A549 (cell line): Measurements from ENCODE around the gene CCDC117.

Experiments
- BHLHE40 ChIP-seq: IDR thresholded peaks from 2 replicates; pipeline ENCODE4 v1.6.1; 2012; ENCODE audit warnings: low read depth, low read length, inconsistent platforms
- CBX8 ChIP-seq: fragments of 200-600 bp; sonication (generic); IDR thresholded peaks from 2 replicates; pipeline ENCODE4 v1.6.1; 2016
- CTCF ChIP-seq: fragments of >200 bp; sonication (Bioruptor Twin); formaldehyde crosslinking; IDR thresholded peaks from 3 replicates; pipeline ENCODE4 v1.5.1; 2016
- EP300 ChIP-seq, 2 experiments: fragments of >200 bp; sonication (Bioruptor Twin); formaldehyde crosslinking; IDR thresholded peaks; 2 replicates in 1 of 2; 3 replicates in 1 of 2; pipeline ENCODE4 v1.6.1; 2016 to 2017
- HDAC2 ChIP-seq: fragments of 200-600 bp; sonication (generic); IDR thresholded peaks from 2 replicates; pipeline ENCODE4 v1.6.1; 2016
- KDM5A ChIP-seq: fragments of 200-600 bp; sonication (generic); IDR thresholded peaks from 2 replicates; pipeline ENCODE4 v1.6.1; 2016; ENCODE audit warnings: antibody characterized with exemption, mild to moderate bottlenecking
- PBX3 ChIP-seq: IDR thresholded peaks from 2 replicates; pipeline ENCODE4 v1.6.1; 2012
- POLR2A ChIP-seq: IDR thresholded peaks from 2 replicates; pipeline ENCODE4 v1.6.1; 2012; ENCODE audit warnings: mild to moderate bottlenecking, low read length
- RAD21 ChIP-seq, 2 experiments: fragments of >200 bp in 1 of 2; sonication (Bioruptor Twin) in 1 of 2; formaldehyde crosslinking in 1 of 2; IDR thresholded peaks in 1 of 2; conservative IDR thresholded peaks in 1 of 2; 2 replicates in 1 of 2; 3 replicates in 1 of 2; pipeline ENCODE4 v1.6.1; 2012 to 2018; ENCODE audit warnings: inconsistent platforms in 1 of 2
- REST ChIP-seq: fragments of 200-600 bp; sonication (generic); IDR thresholded peaks from 2 replicates; pipeline ENCODE4 v1.6.1; 2016; ENCODE audit warnings: antibody characterized with exemption, mild to moderate bottlenecking, moderate library complexity
- RFX5 ChIP-seq: fragments of 450-650 bp; IDR thresholded peaks from 2 replicates; pipeline ENCODE4 v1.7.1; 2014; ENCODE audit warnings: antibody characterized with exemption, mild to moderate bottlenecking, moderate library complexity

GRCh38 chr22:28799606-28800307 lies 27.3 kb downstream of the CCDC117 start:
- TF ChIP-seq CTCF, result no peak
- no peak for TF ChIP-seq EP300 (IDR thresholded peaks at IDR 0.05)
- TF ChIP-seq POLR2A, result no peak
- TF ChIP-seq PBX3, result no peak
- TF ChIP-seq RFX5, result no peak
- TF ChIP-seq HDAC2, result no peak
- TF ChIP-seq KDM5A, result no peak
- TF ChIP-seq RAD21 (conservative IDR thresholded peaks at IDR 0.05 in 1 of 2, IDR thresholded peaks at IDR 0.05 in 1 of 2), result no peak
- no peak for TF ChIP-seq REST
- no peak for TF ChIP-seq CBX8
- no peak for TF ChIP-seq BHLHE40
